ENCODE measurements around the gene DDX52. TPM values are rescaled to one million over a fixed set of nuclear protein-coding genes. Genes with fewer than 3 reads are reported as not detected.
A peak's percentile ranks its signal among the peaks of the same experiment; 100 is the strongest.

The DDX52 gene
- total RNA-seq, 2 donors from 2014 or later = 9.3 to 9.4 TPM

DNA sequence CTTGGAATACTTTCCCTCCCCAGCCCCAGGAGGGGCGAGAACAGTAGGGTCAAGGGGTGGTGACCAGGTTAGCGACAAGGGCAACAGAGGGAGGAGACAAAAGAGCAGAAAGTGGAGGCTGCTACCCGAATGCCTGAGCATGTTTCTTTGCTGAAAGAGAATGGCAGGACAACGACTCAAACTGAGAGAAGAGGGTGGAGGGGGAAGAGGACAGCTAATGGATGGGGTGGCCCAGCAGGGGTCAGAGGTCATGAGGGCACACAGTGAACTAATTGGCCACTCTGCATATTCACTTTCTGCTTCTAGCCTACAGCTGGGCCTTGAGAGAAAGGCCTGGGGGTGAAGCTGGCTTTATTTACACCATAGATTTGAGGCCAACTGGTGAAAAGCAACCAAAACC, 19.1 kb upstream of the DDX52 start:
- Histone ChIP-seq H3K27me3 (no peaks in the 10 kb centered on the region), H3K27ac (no peak overlapping the region), H3K4me3 (no peak overlapping the region), H3K36me3 (no peaks in the 10 kb centered on the region), H3K4me1 (no peaks in the 10 kb centered on the region), H3K9me3 (no peaks in the 10 kb centered on the region)
- DNase-seq (ENCODE audit: low spot score) = no peak
- TF ChIP-seq CTCF (IDR thresholded peaks at IDR 0.05) = no peak

DNA sequence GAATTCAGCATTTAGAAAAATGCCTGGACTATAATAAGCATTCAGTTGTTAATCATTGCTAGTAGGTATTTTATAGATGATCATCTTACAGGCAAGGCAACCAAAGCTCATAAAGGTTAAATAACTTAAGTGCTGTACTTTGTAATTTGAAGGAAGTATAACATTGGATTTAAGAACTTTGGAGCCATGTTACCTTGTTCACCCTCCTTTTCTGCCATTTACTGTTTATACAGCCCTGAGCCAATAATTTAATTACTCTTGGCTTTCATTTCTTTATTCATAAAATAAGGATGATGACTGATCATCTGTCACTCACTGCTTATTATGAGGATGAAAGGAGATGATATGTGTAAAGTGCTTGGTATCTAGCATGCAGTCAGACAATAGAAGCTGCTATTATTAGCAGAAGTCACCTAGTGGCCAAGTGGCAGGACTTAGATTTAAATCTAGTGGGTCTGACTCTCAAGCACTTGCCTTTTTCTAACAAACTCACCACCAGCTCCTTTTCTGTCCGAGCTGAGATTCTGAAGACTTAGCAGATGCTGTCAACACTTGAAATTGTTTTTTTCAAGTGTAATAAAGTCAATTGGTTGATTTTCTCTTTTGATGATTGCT, 18.3 kb upstream of the DDX52 start:
- no peak overlapping the region for H3K4me3 ChIP-seq
- H3K27me3 ChIP-seq = no peaks in the 10 kb centered on the region
- H3K27ac ChIP-seq = no peak overlapping the region
- TF ChIP-seq CTCF (IDR thresholded peaks at IDR 0.05) = peak in 1 of 2 donors; percentile 11
- H3K4me1 ChIP-seq = no peaks in the 10 kb centered on the region
- DNase-seq (ENCODE audit: low spot score) = no peak
- H3K9me3 ChIP-seq = no peaks in the 10 kb centered on the region
- H3K36me3 ChIP-seq = no peaks in the 10 kb centered on the region

DNA sequence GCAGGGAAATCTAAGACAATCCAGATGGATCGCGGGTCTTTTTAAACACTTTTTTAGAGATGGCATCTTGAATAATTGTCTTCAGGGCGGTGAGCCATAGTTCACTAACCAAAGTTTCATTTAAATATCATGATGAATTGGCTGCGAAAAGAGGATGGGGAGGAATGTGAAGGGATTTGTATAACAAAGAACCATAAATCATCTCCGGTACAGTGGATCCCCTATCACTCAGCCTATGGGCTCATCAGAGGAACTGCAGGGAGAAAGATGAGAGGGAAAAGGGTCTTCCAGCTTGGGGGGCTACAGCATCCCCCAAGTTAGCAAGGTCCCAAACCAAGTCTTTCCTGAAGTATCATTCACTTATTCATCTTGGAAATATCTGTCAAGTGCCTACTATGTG, 16.7 kb upstream of the DDX52 start:
- H3K4me3 ChIP-seq = no peak overlapping the region
- H3K27me3 ChIP-seq = no peaks in the 10 kb centered on the region
- no peaks in the 10 kb centered on the region for H3K36me3 ChIP-seq
- TF ChIP-seq CTCF (IDR thresholded peaks at IDR 0.05) = no peak
- no peak for DNase-seq (ENCODE audit: low spot score)
- H3K9me3 ChIP-seq = no peaks in the 10 kb centered on the region
- no peak overlapping the region for H3K27ac ChIP-seq
- H3K4me1 ChIP-seq = no peaks in the 10 kb centered on the region

GRCh38 chr17:37657202-37657601, 14.0 kb upstream of the DDX52 start:
- no peaks in the 10 kb centered on the region for H3K9me3 ChIP-seq
- no peak for DNase-seq (ENCODE audit: low spot score)
- H3K36me3 ChIP-seq = no peaks in the 10 kb centered on the region
- H3K4me3 ChIP-seq = no peak overlapping the region
- no peaks in the 10 kb centered on the region for H3K4me1 ChIP-seq
- no peak for TF ChIP-seq CTCF (IDR thresholded peaks at IDR 0.05)
- no peaks in the 10 kb centered on the region for H3K27me3 ChIP-seq
- H3K27ac ChIP-seq = no peak overlapping the region

DNA sequence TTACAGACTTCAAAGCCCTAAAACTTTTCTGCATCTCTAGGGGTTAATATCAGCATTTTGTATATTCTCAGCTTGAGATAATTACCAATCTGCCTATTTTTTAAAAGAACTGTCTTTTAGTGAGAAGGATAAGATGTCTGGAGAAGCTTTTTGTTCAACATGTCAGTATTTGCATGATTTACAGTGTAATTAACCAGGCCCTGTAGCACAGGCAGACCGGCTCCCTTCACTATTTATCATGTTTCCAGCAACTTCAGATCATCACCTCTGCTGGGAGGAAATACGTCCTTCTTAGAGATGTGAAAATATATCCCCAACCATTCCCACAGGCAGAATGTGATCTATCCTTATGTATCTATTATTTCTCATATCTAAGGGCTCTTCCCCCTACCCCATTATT, 8.6 kb upstream of the DDX52 start:
- Histone ChIP-seq H3K4me3 (no peak overlapping the region), H3K4me1 (no peaks in the 10 kb centered on the region), H3K36me3 (no peaks in the 10 kb centered on the region), H3K27ac (no peak overlapping the region), H3K27me3 (no peaks in the 10 kb centered on the region), H3K9me3 (no peaks in the 10 kb centered on the region)
- DNase-seq (ENCODE audit: low spot score) = no peak
- no peak for TF ChIP-seq CTCF (IDR thresholded peaks at IDR 0.05)

GRCh38 chr17:37650419-37651003, 7.3 kb upstream of the DDX52 start:
- Histone ChIP-seq H3K36me3 (no peaks in the 10 kb centered on the region), H3K9me3 (no peaks in the 10 kb centered on the region), H3K27ac (no peak overlapping the region), H3K27me3 (no peaks in the 10 kb centered on the region), H3K4me3 (no peak overlapping the region), H3K4me1 (no peaks in the 10 kb centered on the region)
- DNase-seq (ENCODE audit: low spot score) = no peak
- peak in 1 of 2 donors; percentile 62 for TF ChIP-seq CTCF (IDR thresholded peaks at IDR 0.05)
